Measurements from ENCODE around the gene SCN4B. TPM values are rescaled to one million over a fixed set of nuclear protein-coding genes. Genes with fewer than 3 reads are reported as not detected.

Gene SCN4B
- total RNA-seq, 2 experiments from 2014 or later: 0.26 to 0.27 TPM

- Mint-ChIP-seq H3K4me3 (no peak overlapping the region), H3K27me3 (peaks cover 10% of the 10 kb centered on the region), H3K4me1 (no peaks in the 10 kb centered on the region), H3K27ac (no peak overlapping the region), H3K9me3 (ENCODE audit: low read depth) (peaks cover 4% of the 10 kb centered on the region), H3K36me3 (ENCODE audit: low read depth) (no peaks in the 10 kb centered on the region)
- ATAC-seq (no peak), DNase-seq (no peak)
- intact Hi-C loops (cut with DNase I, micrococcal nuclease): no loop called here
- ChIA-PET CTCF (no interaction called here), POLR2A (no interaction called here)
Observed at GRCh38 chr11:118092907-118093571, 59.6 kb downstream of the SCN4B start.

GRCh38 chr11:118091690-118092089 lies 60.9 kb downstream of the SCN4B start:
- Mint-ChIP-seq H3K27ac (no peak overlapping the region), H3K9me3 (ENCODE audit: low read depth) (peaks cover 15% of the 10 kb centered on the region), H3K4me1 (no peaks in the 10 kb centered on the region), H3K4me3 (no peak overlapping the region), H3K27me3 (peaks cover 7% of the 10 kb centered on the region), H3K36me3 (ENCODE audit: low read depth) (no peaks in the 10 kb centered on the region)
- no peak for ATAC-seq
- intact Hi-C loops (cut with DNase I, micrococcal nuclease): no loop called here
- no peak for DNase-seq
- ChIA-PET CTCF (interaction anchor here (0.6 to 0.7 kb wide), 2 partner anchors 11 to 258 kb away, joined by 3 read pairs; no protein-coding TSS in a partner anchor), POLR2A (no interaction called here)

- peaks cover 17% of the 10 kb centered on the region for H3K9me3 Mint-ChIP-seq (ENCODE audit: low read depth)
- intact Hi-C loops (cut with DNase I, micrococcal nuclease): no loop called here
- DNase-seq (no peak), ATAC-seq (no peak)
- no peak overlapping the region for H3K27ac Mint-ChIP-seq
- ChIA-PET POLR2A (no interaction called here), CTCF (interaction anchor here (1.6 kb wide), 1 partner anchor 144 kb away, joined by 5 read pairs; no protein-coding TSS in a partner anchor)
- H3K27me3 Mint-ChIP-seq: peaks cover 7% of the 10 kb centered on the region
- peaks cover 3% of the 10 kb centered on the region for H3K36me3 Mint-ChIP-seq (ENCODE audit: low read depth)
- no peak overlapping the region for H3K4me3 Mint-ChIP-seq
- H3K4me1 Mint-ChIP-seq: no peaks in the 10 kb centered on the region
Observed at GRCh38 chr11:118090545-118091162, 62.0 kb downstream of the SCN4B start.

- peaks cover 3% of the 10 kb centered on the region for H3K36me3 Mint-ChIP-seq (ENCODE audit: low read depth)
- H3K27me3 Mint-ChIP-seq: peaks cover 7% of the 10 kb centered on the region
- peaks cover 17% of the 10 kb centered on the region for H3K9me3 Mint-ChIP-seq (ENCODE audit: low read depth)
- no peaks in the 10 kb centered on the region for H3K4me1 Mint-ChIP-seq
- H3K4me3 Mint-ChIP-seq: no peak overlapping the region
- intact Hi-C loops (cut with DNase I, micrococcal nuclease): no loop called here
- ChIA-PET POLR2A (no interaction called here), CTCF (interaction anchor here (0.9 to 2.3 kb wide), 4 partner anchors 35 to 504 kb away, joined by 3 to 7 read pairs (median 4); no protein-coding TSS in a partner anchor)
- DNase-seq (no peak), ATAC-seq (no peak)
- no peak overlapping the region for H3K27ac Mint-ChIP-seq
Observed at GRCh38 chr11:118088531-118088930, 64.1 kb downstream of the SCN4B start.

GRCh38 chr11:118087931-118088330 lies 64.7 kb downstream of the SCN4B start:
- H3K4me1 Mint-ChIP-seq: no peaks in the 10 kb centered on the region
- peaks cover 7% of the 10 kb centered on the region for H3K27me3 Mint-ChIP-seq
- peaks cover 17% of the 10 kb centered on the region for H3K9me3 Mint-ChIP-seq (ENCODE audit: low read depth)
- DNase-seq (no peak), ATAC-seq (no peak)
- POLR2A ChIA-PET: no interaction called here
- no peak overlapping the region for H3K4me3 Mint-ChIP-seq
- H3K36me3 Mint-ChIP-seq (ENCODE audit: low read depth): peaks cover 3% of the 10 kb centered on the region
- intact Hi-C loops (cut with DNase I, micrococcal nuclease): no loop called here
- CTCF ChIA-PET: interaction anchor here (2.3 kb wide), 1 partner anchor 34 kb away, joined by 7 read pairs; no protein-coding TSS in a partner anchor
- no peak overlapping the region for H3K27ac Mint-ChIP-seq

GRCh38 chr11:118086913-118087768 lies 65.5 kb downstream of the SCN4B start, which contains the start of gene SMIM35:
TSS of gene SMIM35 (minus strand) at chr11:118086963. CDS start at chr11:118086757, 206 bp downstream.
- Mint-ChIP-seq H3K36me3 (ENCODE audit: low read depth) (peaks cover 3% of the 10 kb centered on the region), H3K4me3 (no peak within 1 kb of the TSS), H3K27ac (no peak within 1 kb of the TSS), H3K4me1 (no peaks in the 10 kb centered on the region), H3K9me3 (ENCODE audit: low read depth) (peaks cover 17% of the 10 kb centered on the region), H3K27me3 (peaks cover 7% of the 10 kb centered on the region)
- ChIA-PET CTCF (no interaction called here), POLR2A (no interaction called here)
- DNase-seq: no peak
- no peak for ATAC-seq
- intact Hi-C loops (cut with DNase I, micrococcal nuclease): no loop called here

GRCh38 chr11:118084656-118085055 lies 68.0 kb downstream of the SCN4B start:
- H3K4me1 Mint-ChIP-seq: no peaks in the 10 kb centered on the region
- ATAC-seq (no peak), DNase-seq (no peak)
- peaks cover 17% of the 10 kb centered on the region for H3K9me3 Mint-ChIP-seq (ENCODE audit: low read depth)
- POLR2A ChIA-PET: no interaction called here
- H3K27me3 Mint-ChIP-seq: peaks cover 5% of the 10 kb centered on the region
- intact Hi-C loops (cut with DNase I, micrococcal nuclease): no loop called here
- no peak overlapping the region for H3K4me3 Mint-ChIP-seq
- CTCF ChIA-PET: interaction anchor here (0.7 to 1.0 kb wide), 2 partner anchors 38 to 282 kb away, joined by 3 read pairs; no protein-coding TSS in a partner anchor
- H3K27ac Mint-ChIP-seq: no peak overlapping the region
- H3K36me3 Mint-ChIP-seq (ENCODE audit: low read depth): peaks cover 3% of the 10 kb centered on the region

GRCh38 chr11:118084247-118084646 lies 68.4 kb downstream of the SCN4B start:
- ChIA-PET CTCF (interaction anchor here (1.0 kb wide), 1 partner anchor 281 kb away, joined by 3 read pairs; no protein-coding TSS in a partner anchor), POLR2A (no interaction called here)
- H3K4me3 Mint-ChIP-seq: no peak overlapping the region
- DNase-seq (no peak), ATAC-seq (no peak)
- intact Hi-C loops (cut with DNase I, micrococcal nuclease): no loop called here
- H3K4me1 Mint-ChIP-seq: no peaks in the 10 kb centered on the region
- H3K27ac Mint-ChIP-seq: no peak overlapping the region
- peaks cover 17% of the 10 kb centered on the region for H3K9me3 Mint-ChIP-seq (ENCODE audit: low read depth)
- H3K27me3 Mint-ChIP-seq: peaks cover 2% of the 10 kb centered on the region
- H3K36me3 Mint-ChIP-seq (ENCODE audit: low read depth): peaks cover 3% of the 10 kb centered on the region

Other genes starting within 250 kb of the SCN4B start
- gene TMPRSS13, start 223.4 kb downstream of the SCN4B start, total RNA-seq: 1 to 10 TPM; 1.7 TPM
- gene IL10RA, start 166.4 kb downstream of the SCN4B start, total RNA-seq: 10 to 100 TPM; 57.1 to 79.4 TPM
- not detected for gene TMPRSS4, start 75.7 kb downstream of the SCN4B start, total RNA-seq
- under 1 TPM in 1 of 2 experiments, not detected in 1; 0.09 TPM for gene SMIM35, start 65.9 kb downstream of the SCN4B start, total RNA-seq
- gene SCN2B, start 23.8 kb upstream of the SCN4B start, total RNA-seq: not detected
- 100 to 1,000 TPM; 168 to 193 TPM for gene JAML, start 72.2 kb upstream of the SCN4B start, total RNA-seq
- gene MPZL3, start 99.5 kb upstream of the SCN4B start, total RNA-seq: 10 to 100 TPM; 45.9 to 53.2 TPM
- 10 to 100 TPM; 26.7 to 30.1 TPM for gene MPZL2, start 111.5 kb upstream of the SCN4B start, total RNA-seq
- 100 to 1,000 TPM; 400 to 530 TPM for gene CD3E, start 151.9 kb upstream of the SCN4B start, total RNA-seq
- gene CD3D, start 189.9 kb upstream of the SCN4B start, total RNA-seq: 100 to 1,000 TPM; 305 to 331 TPM
- gene CD3G, start 191.5 kb upstream of the SCN4B start, total RNA-seq: 100 to 1,000 TPM; 141 to 146 TPM
- 10 to 100 TPM; 44.2 to 50.7 TPM for gene UBE4A, start 206.8 kb upstream of the SCN4B start, total RNA-seq
- 100 to 1,000 TPM; 136 to 229 TPM for gene ATP5MG, start 248.8 kb upstream of the SCN4B start, total RNA-seq